A549 (cell line): ENCODE results near the gene NOS2.
"Not testable (repeated sequence)": the region's sequence is repeated elsewhere in the genome, so short reads cannot be mapped to it uniquely, and the experiment has no call there.

Experiments
- CHD4 ChIP-seq: fragments of 200-600 bp; sonication (generic); IDR thresholded peaks from 2 replicates; pipeline ENCODE4 v1.6.1; 2016; ENCODE audit warnings: antibody characterized with exemption, mild to moderate bottlenecking, borderline replicate concordance
- GATA3 ChIP-seq: IDR thresholded peaks from 2 replicates; pipeline ENCODE4 v1.6.1; 2012; ENCODE audit warnings: borderline replicate concordance
- RCOR1 ChIP-seq: fragments of 150-350 bp; IDR thresholded peaks from 2 replicates; pipeline ENCODE4 v1.6.1; 2014; ENCODE audit warnings: antibody characterized with exemption, low read length, low read depth
- TF ChIP-seq, protein P1 (sequence below): fragments of >200 bp; sonication (Bioruptor Twin); formaldehyde crosslinking; IDR thresholded peaks from 3 replicates; pipeline ENCODE4 v1.5.1; 2016

- TF ChIP-seq CHD4, RCOR1, GATA3: not testable (repeated sequence)
- TF ChIP-seq, protein P1, sequence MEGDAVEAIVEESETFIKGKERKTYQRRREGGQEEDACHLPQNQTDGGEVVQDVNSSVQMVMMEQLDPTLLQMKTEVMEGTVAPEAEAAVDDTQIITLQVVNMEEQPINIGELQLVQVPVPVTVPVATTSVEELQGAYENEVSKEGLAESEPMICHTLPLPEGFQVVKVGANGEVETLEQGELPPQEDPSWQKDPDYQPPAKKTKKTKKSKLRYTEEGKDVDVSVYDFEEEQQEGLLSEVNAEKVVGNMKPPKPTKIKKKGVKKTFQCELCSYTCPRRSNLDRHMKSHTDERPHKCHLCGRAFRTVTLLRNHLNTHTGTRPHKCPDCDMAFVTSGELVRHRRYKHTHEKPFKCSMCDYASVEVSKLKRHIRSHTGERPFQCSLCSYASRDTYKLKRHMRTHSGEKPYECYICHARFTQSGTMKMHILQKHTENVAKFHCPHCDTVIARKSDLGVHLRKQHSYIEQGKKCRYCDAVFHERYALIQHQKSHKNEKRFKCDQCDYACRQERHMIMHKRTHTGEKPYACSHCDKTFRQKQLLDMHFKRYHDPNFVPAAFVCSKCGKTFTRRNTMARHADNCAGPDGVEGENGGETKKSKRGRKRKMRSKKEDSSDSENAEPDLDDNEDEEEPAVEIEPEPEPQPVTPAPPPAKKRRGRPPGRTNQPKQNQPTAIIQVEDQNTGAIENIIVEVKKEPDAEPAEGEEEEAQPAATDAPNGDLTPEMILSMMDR: not testable (repeated sequence)
Observed at GRCh38 chr17:27822108-27822507, 21.8 kb upstream of the NOS2 start.
